ENCODE data around the gene ETFA.

The ETFA gene

DNA sequence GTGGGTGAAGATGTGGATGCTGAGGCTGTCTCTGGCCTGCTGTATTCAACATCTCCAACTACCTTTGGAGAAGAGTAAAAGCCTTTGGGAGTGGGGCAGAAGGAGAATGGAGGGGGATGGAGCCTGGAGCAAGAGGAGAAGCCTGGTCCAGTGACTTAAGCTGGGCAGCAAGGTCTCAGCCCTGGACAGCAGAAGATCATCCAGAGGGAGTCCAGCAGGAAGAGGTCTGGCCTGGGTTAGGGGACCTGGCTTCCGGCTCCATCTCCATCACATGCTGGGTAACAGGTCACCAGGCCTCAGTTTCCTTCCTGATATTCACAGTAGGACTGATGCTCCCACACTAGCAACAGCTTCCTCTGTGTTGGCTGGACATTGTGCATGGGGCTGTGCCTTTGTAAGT, 21.5 kb upstream of the ETFA start:
- TF ChIP-seq, protein P1, sequence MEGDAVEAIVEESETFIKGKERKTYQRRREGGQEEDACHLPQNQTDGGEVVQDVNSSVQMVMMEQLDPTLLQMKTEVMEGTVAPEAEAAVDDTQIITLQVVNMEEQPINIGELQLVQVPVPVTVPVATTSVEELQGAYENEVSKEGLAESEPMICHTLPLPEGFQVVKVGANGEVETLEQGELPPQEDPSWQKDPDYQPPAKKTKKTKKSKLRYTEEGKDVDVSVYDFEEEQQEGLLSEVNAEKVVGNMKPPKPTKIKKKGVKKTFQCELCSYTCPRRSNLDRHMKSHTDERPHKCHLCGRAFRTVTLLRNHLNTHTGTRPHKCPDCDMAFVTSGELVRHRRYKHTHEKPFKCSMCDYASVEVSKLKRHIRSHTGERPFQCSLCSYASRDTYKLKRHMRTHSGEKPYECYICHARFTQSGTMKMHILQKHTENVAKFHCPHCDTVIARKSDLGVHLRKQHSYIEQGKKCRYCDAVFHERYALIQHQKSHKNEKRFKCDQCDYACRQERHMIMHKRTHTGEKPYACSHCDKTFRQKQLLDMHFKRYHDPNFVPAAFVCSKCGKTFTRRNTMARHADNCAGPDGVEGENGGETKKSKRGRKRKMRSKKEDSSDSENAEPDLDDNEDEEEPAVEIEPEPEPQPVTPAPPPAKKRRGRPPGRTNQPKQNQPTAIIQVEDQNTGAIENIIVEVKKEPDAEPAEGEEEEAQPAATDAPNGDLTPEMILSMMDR (IDR thresholded peaks at IDR 0.05; ENCODE audit: control insufficient read depth, extremely low read depth, insufficient read depth) = no peak
- no peak overlapping the region for H3K4me3 ChIP-seq (ENCODE audit: low read depth, low read length)
- no peak for DNase-seq (ENCODE audit: low read depth)

DNA sequence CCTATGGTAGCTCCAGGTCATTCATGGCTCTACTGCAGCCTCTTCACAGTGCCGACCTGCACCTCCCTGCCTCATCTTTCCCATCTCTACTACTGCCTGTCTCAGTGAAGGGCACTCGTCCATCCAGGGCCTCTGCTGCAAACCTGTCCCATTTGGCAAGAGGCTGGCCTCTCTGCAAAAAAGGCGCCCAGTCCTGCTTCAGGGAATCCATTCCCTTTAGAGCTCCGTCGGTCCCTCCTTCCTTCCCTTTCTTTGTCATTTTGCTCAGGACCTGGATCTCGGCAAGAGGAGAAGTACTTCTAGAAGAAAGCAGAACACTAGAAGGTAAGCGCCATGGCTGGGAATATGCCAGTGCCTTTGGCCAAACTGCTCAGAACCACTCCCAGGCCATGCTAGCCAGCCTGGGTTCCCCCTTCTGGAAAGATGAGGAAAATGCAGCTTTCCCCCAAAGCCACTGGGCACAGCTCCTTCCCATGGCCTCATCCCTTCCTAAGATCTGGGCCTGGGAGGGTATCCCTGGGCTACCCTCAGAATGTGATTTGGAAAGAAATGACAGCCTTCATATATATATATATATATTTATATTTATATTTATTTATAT, 18.9 kb upstream of the ETFA start:
- no peak for DNase-seq (ENCODE audit: low read depth)
- TF ChIP-seq, protein P1 (IDR thresholded peaks at IDR 0.05; ENCODE audit: control insufficient read depth, extremely low read depth, insufficient read depth) = peak; percentile 32
- no peak overlapping the region for H3K4me3 ChIP-seq (ENCODE audit: low read depth, low read length)

DNA sequence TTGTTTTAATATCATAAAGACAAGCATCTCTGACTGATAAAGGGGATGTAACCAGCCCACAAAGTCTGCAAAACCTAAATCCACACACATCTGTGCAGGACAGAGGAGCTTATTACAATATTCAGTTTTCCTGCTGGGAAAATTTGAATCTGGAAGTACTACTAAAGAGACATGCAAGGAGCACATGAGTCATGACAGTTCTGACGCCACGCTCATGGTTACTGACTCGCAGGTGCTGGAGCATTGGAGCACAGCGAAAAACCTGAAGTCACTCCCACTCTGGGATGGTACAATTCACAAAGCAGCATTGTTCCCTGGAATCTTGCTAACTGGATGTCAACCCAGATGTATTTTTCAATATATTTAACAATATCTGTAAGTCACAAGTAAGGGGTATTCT, 17.7 kb upstream of the ETFA start:
- TF ChIP-seq, protein P1 (IDR thresholded peaks at IDR 0.05; ENCODE audit: control insufficient read depth, extremely low read depth, insufficient read depth) = no peak
- no peak overlapping the region for H3K4me3 ChIP-seq (ENCODE audit: low read depth, low read length)
- DNase-seq (ENCODE audit: low read depth) = no peak

DNA sequence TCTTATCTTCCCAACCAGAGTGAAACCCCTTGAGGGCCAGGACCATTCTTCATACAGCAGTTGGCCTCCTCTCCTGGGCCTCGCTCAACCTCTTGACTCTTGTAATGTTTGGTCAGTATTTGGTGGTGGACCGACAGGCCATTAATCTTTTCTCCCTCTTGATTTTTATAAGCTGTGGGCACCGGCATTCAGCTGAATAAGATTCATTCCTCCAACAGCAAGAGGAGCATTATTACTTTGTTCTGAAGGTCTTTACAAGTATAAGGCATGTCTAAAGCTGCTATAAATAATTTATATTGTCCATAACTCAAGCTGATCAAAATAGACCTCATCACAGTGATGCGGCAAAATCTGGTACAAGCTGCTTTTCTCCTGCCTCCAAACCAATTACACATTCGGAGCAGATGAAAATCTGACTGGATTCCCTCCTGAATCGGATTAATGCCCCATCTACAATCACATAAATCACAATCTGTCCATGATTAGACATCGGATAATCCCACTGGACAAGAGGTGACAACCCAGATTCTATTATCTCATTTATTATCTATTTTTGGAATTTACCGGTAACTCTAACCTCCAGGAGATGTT, 16.9 kb upstream of the ETFA start:
- TF ChIP-seq, protein P1 (IDR thresholded peaks at IDR 0.05; ENCODE audit: control insufficient read depth, extremely low read depth, insufficient read depth) = no peak
- DNase-seq (ENCODE audit: low read depth) = no peak

DNA sequence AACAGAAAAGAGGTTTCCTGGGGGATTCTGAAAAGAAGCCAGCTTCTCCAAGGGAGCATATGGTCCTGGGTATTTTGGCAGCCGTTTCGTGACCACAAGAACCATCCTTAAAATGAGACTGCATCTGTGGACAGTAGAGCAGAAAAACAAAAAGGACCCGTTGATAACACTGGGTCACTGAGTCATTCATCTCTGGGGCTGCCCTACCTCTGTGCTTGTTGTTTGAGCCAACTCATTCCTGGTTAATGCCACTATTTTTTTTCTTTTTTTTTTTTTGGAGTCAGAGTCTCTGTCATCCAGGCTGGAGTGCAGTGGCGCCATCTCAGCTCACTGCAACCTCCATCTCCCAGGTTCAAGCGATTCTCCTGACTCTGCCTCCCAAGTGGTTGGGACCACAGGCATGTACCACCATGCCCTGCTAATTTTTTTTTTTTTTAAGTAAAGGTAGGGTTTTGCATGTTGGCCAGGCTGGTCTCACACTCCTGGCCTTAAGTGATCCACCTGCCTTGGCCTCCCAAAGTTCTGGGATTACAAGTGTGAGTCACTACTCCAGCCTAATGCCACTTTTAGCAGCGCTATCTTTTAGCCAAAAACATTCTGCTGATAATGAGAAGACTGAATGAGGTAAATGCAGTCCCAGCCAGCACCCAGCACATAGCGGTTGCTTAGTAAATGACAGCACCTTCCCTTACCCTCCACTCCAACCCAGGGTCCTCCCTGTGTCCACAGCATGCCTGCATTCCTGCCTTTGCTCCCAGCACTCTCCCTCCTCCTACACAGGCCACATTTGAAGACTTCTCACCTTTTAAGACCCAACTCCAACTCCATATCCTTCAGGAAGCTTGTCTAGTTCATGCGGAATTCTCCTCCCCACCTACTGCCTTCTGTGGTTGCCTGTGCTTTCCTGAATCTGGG, 16.2 kb upstream of the ETFA start:
- no peak overlapping the region for H3K4me3 ChIP-seq (ENCODE audit: low read depth, low read length)
- TF ChIP-seq, protein P1 (IDR thresholded peaks at IDR 0.05; ENCODE audit: control insufficient read depth, extremely low read depth, insufficient read depth) = no peak
- no peak for DNase-seq (ENCODE audit: low read depth)

More for the DNA sequence above, 16.9 kb upstream of the ETFA start:
- no peak overlapping the region for H3K4me3 ChIP-seq (ENCODE audit: low read depth, low read length)

DNA sequence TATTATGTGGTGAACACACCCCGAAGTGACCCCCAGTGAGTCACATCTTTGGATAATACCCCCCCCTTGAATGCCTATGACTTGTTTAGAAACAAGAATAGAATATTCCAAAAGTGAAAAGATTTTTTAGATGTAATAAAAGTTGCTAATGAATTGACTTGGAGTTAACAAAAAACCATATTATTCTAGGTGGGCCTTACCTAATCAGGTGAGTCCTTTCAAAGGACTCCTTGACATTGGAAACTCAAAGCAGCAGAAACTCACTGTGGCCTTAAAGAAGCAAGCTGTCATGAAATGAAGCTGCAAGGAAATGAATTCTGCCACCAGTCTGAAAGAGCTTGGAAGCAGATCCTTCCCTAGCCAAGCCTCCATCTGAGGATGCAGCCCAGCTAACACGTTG, 14.4 kb upstream of the ETFA start:
- no peak for DNase-seq (ENCODE audit: low read depth)
- H3K4me3 ChIP-seq (ENCODE audit: low read depth, low read length) = no peak overlapping the region
- TF ChIP-seq, protein P1 (IDR thresholded peaks at IDR 0.05; ENCODE audit: control insufficient read depth, extremely low read depth, insufficient read depth) = no peak
